ENCODE measurements around the gene THAP12. TPM values are rescaled to one million over a fixed set of nuclear protein-coding genes. Genes with fewer than 3 reads are reported as not detected.

Gene THAP12
- total RNA-seq, 4 donors from 2014 or later = 13.3 to 35.2 (median 22.9) TPM

DNA sequence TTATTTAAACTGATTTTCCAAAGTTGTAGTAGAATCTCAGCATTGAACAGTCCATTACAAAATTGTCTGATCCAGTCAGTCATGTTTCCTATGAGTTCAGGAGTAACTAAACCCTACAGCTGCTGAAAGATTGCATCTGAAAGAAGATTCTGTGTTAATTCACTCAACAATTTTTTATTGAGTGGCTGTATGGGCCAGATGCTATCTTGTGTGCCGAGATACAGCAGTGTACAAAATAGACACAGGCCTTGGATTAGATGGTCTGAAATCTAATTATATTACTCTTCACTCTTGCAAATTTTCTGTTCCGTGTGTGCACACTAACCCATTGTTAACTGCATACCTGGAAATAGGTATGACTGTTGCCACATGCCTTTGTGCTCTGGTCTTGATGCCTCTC is 7.5 kb upstream of the THAP12 start:
- no peak overlapping the region for H3K27ac ChIP-seq
- no peaks in the 10 kb centered on the region for H3K36me3 ChIP-seq
- no peak overlapping the region for H3K4me3 ChIP-seq
- no peaks in the 10 kb centered on the region for H3K27me3 ChIP-seq
- H3K4me1 ChIP-seq = peaks cover 0 to 10% (median 0%) of the 10 kb centered on the region in 4 donors
- in situ Hi-C loops (cut with MboI; ENCODE audit: low pct_ligation_motif_present in 1 of 4, low pct_unique_long_range_greater_than_20kb in 1 of 4, low sequenced_read_pairs in 3 of 4) (no loop called here), intact Hi-C loops (cut with DNase I; ENCODE audit: low total_unique reads) (no loop called here)
- 75 to 92% methylated on average over 2 of the region's 2 CpGs for WGBS, 2 donors (ENCODE audit: low coverage in 1 of 2)
- no peak for DNase-seq
- TF ChIP-seq EP300 (IDR thresholded peaks at IDR 0.05; ENCODE audit: low read depth) (no peak), POLR2AphosphoS5 (IDR thresholded peaks at IDR 0.05) (no peak), POLR2A (IDR thresholded peaks at IDR 0.05) (no peak)
- TF ChIP-seq, protein P1, sequence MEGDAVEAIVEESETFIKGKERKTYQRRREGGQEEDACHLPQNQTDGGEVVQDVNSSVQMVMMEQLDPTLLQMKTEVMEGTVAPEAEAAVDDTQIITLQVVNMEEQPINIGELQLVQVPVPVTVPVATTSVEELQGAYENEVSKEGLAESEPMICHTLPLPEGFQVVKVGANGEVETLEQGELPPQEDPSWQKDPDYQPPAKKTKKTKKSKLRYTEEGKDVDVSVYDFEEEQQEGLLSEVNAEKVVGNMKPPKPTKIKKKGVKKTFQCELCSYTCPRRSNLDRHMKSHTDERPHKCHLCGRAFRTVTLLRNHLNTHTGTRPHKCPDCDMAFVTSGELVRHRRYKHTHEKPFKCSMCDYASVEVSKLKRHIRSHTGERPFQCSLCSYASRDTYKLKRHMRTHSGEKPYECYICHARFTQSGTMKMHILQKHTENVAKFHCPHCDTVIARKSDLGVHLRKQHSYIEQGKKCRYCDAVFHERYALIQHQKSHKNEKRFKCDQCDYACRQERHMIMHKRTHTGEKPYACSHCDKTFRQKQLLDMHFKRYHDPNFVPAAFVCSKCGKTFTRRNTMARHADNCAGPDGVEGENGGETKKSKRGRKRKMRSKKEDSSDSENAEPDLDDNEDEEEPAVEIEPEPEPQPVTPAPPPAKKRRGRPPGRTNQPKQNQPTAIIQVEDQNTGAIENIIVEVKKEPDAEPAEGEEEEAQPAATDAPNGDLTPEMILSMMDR (IDR thresholded peaks at IDR 0.05) = no peak
- H3K9me3 ChIP-seq = no peaks in the 10 kb centered on the region

DNA sequence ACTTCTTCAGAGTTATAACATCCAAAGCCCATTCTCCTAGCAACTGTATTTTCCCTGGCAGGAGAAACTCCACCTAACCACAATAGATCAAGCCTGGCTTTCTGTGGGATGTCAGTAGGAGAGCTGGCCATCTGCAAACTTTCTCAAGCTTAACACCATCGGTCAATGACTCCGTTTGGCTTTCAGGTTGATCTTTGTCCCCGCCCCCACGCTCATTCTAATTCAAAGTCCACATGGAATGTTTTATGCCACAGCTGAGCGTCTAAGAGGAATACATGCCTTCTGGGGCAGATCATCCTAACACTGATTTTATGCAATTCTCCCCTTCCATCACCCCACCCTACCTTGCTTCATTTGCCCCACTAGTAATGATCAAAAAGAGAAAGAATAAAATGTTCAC is 5.0 kb upstream of the THAP12 start:
- Histone ChIP-seq H3K27ac (no peak overlapping the region), H3K4me3 (no peak overlapping the region), H3K36me3 (no peaks in the 10 kb centered on the region), H3K9me3 (no peaks in the 10 kb centered on the region), H3K4me1 (peaks cover 13 to 20% (median 14%) of the 10 kb centered on the region in 4 donors), H3K27me3 (no peaks in the 10 kb centered on the region)
- DNase-seq = peak; percentile 53
- 51 to 64% methylated on average over 5 of the region's 5 CpGs for WGBS, 2 donors (ENCODE audit: low coverage in 1 of 2)
- in situ Hi-C loops (cut with MboI; ENCODE audit: low pct_ligation_motif_present in 1 of 4, low pct_unique_long_range_greater_than_20kb in 1 of 4, low sequenced_read_pairs in 3 of 4) (no loop called here), intact Hi-C loops (cut with DNase I; ENCODE audit: low total_unique reads) (no loop called here)
- TF ChIP-seq, protein P1 (IDR thresholded peaks at IDR 0.05) = no peak
- TF ChIP-seq EP300 (IDR thresholded peaks at IDR 0.05; ENCODE audit: low read depth) = no peak
- no peak for TF ChIP-seq POLR2AphosphoS5 (IDR thresholded peaks at IDR 0.05)
- TF ChIP-seq POLR2A (IDR thresholded peaks at IDR 0.05) = no peak

- in situ Hi-C loops (cut with MboI; ENCODE audit: low pct_ligation_motif_present in 1 of 4, low pct_unique_long_range_greater_than_20kb in 1 of 4, low sequenced_read_pairs in 3 of 4) = no loop called here
- no peak overlapping the region for H3K4me3 ChIP-seq
- intact Hi-C loops (cut with DNase I; ENCODE audit: low total_unique reads) = no loop called here
Observed at GRCh38 chr11:76382209-76382608, 1.3 kb upstream of the THAP12 start.

GRCh38 chr11:76380159-76380976 is 564 bp downstream of the THAP12 start:
- peak overlapping the region; percentile 91 to 94 (median 91) for H3K27ac ChIP-seq
- no peaks in the 10 kb centered on the region for H3K9me3 ChIP-seq
- peak overlapping the region; percentile 92 to 96 (median 94) for H3K4me3 ChIP-seq
- intact Hi-C loops (cut with DNase I; ENCODE audit: low total_unique reads) (no loop called here), in situ Hi-C loops (cut with MboI; ENCODE audit: low pct_ligation_motif_present in 1 of 4, low pct_unique_long_range_greater_than_20kb in 1 of 4, low sequenced_read_pairs in 3 of 4) (no loop called here)
- peak; percentile 23 for DNase-seq
- WGBS, 2 donors (ENCODE audit: low coverage in 1 of 2) = 0% methylated on average over 4 to 42 of the region's 85 CpGs
- H3K36me3 ChIP-seq = no peaks in the 10 kb centered on the region
- no peaks in the 10 kb centered on the region for H3K27me3 ChIP-seq
- TF ChIP-seq, protein P1 (IDR thresholded peaks at IDR 0.05) = no peak
- TF ChIP-seq EP300 (IDR thresholded peaks at IDR 0.05; ENCODE audit: low read depth) = no peak
- no peak for TF ChIP-seq POLR2AphosphoS5 (IDR thresholded peaks at IDR 0.05)
- TF ChIP-seq POLR2A (IDR thresholded peaks at IDR 0.05) = no peak
- peaks cover 34 to 62% (median 41%) of the 10 kb centered on the region in 4 donors for H3K4me1 ChIP-seq

More at GRCh38 chr11:76382209-76382608, 1.3 kb upstream of the THAP12 start:
- Histone ChIP-seq H3K9me3 (no peaks in the 10 kb centered on the region), H3K27ac (no peak overlapping the region), H3K36me3 (no peaks in the 10 kb centered on the region), H3K4me1 (peaks cover 25 to 43% (median 33%) of the 10 kb centered on the region in 4 donors), H3K27me3 (no peaks in the 10 kb centered on the region)
- no peak for DNase-seq
- TF ChIP-seq, protein P1 (IDR thresholded peaks at IDR 0.05) = no peak
- no peak for TF ChIP-seq EP300 (IDR thresholded peaks at IDR 0.05; ENCODE audit: low read depth)
- TF ChIP-seq POLR2A (IDR thresholded peaks at IDR 0.05) = no peak
- WGBS, 2 donors (ENCODE audit: low coverage in 1 of 2) = 54 to 78% methylated on average over 4 to 6 of the region's 6 CpGs
